Skin of body (tissue), 2 donors: ENCODE data around the gene AGBL4. TPM values are rescaled to one million over a fixed set of nuclear protein-coding genes. Genes with fewer than 3 reads are reported as not detected.

Experiments used
- DNase-seq: peaks from one replicate; lab custom pipeline; 2025; lab: John Stamatoyannopoulos, UW
- total RNA-seq: library from RNA; depleted of rRNA; stranded (reverse); fragments of >200 nt; gene quantifications from one replicate; pipeline ENCODE4 v1.2.3, GENCODE V29; 2014

Gene AGBL4
- total RNA-seq, 1 donor from 2014 or later = 0.30 TPM

DNA sequence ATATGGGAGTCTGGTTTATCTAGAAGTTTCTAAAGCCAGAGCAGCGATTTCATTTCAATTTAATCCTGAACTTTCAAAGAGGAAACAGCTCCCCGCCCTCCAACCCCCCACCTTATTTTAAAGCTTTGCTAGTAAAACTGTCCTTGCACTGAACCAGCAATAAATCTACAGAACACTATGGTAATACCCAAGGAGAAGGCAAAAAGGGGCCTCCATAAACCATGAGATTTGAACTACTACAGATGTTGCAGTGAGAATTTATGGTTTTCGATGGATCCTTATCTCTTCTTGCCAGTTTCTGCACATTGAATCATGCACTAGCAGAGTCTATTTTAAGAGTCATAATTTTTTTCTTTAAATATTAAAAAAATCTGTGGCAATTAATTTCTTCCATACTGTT, 1182.3 kb downstream of the AGBL4 start:
- DNase-seq = peak; percentile 97

- DNase-seq = peak; percentile 86
Measured at GRCh38 chr1:48831120-48831978, 1192.4 kb downstream of the AGBL4 start.

DNA sequence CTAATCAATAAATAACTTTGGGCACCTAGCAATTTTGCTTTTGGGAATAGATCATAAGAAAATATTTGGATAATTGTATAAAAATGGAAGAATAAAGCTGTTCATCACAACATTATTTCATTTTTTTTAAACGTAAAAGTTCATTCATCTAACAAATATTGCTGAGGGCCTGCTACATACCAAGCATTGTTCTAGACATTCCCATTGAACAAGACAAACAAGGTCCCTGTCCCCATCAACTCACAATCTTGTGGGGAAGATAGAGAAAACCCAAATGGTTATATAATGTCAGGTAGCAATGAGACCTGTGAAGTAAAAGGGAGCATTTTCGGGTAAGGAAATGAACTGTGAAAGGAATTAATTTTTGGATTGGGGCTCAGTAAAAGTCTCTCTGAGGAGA, 1193.0 kb downstream of the AGBL4 start:
- no peak for DNase-seq

GRCh38 chr1:48829446-48829845, 1194.3 kb downstream of the AGBL4 start:
- DNase-seq = peak; percentile 35

- no peak for DNase-seq
Measured at GRCh38 chr1:48823168-48823567, 1200.6 kb downstream of the AGBL4 start.

GRCh38 chr1:48820491-48820890, 1203.3 kb downstream of the AGBL4 start:
- no peak for DNase-seq

- peak; percentile 8 for DNase-seq
Measured at GRCh38 chr1:48817505-48818114, 1206.1 kb downstream of the AGBL4 start.

- DNase-seq = peak; percentile 64
Measured at GRCh38 chr1:48810740-48811139, 1213.0 kb downstream of the AGBL4 start.

DNA sequence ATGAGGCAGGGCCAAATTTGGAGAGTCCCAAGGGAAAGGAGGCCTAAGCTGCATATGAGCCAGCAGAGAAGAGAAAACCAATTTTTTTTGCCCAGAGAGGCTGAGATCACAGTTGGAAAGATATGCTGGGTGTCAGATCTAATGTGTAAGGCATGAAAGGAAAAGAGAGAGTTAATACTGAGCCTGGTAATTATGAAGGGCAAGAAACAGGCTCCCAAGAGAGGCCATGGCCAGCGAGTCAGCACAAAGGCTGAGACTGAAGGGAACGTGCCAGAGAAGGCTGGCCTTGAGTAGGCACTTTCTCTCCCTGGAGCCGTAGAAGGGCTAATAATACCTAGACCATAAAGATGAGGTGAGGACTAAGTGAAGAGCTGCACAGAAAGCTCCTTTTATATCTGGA, 1215.3 kb downstream of the AGBL4 start:
- no peak for DNase-seq

DNA sequence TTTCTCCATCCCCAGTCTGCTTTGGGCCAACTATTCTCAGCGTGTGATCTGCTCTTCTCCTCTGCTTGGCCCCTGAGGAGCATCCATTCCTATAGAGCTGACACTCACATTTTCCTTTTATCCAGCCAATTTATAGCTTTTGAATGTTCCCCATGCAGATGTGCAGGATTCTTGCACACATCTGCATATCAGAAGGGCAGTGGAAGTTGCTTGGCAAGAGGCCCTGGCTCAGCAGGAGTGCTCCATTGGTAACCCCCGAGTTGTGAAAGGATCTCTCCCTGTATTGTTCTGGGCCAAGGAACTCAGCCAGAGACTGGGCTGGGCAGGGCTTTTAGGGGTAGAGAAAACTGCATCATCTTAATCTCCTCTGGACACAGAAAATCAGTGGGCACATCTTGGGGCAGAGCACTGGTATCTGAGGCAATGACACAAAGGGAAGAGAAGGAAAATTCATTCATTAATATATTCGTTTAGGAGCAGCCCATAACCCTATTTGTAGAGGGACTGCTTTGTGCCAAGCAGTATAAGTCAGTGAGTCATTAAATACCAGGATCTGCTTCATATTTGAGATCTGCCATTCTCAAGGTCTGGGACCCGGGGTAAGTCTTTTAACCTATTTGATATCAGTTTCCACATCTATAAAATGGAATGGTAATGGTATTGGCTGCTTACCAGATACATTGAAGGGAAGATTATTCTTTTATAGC, 1216.0 kb downstream of the AGBL4 start:
- peak; percentile 94 for DNase-seq

DNA sequence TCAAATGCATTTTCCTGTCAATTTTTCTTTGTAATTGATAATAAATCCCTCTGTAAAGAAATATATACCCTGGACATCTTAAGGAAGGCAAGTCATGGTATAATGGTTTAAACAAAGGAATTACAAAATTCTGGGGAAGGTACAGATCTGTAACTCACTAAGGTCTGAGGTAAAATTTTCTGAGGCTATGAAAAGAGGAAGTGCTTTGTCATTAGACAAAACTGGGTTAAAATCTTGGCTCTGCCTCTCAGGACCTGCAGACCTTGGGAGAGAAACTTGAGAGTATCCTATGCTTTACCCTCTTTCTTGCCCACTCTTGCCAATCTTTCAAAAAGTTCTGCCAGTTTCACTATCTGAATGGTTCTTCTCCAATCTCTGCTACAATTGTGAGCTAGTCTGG, 1220.3 kb downstream of the AGBL4 start:
- no peak for DNase-seq

DNA sequence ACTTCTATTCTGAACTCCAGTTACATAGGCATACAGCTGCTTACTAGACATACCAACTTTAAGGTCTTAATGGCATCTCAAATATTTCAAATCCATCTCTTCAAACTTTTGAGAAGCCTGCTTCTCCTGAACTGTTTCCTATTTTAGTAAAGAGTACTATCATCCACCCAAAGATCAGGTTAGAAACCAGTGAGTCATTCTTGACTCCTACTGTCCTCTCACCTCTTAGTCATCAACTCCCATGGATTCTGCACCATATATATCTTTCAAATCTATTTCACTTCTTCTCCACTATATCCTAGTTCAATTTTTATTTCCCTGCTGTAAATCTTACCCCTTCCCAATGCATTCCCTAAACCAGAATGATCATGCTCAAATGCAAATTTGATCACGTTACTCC, 1228.9 kb downstream of the AGBL4 start:
- no peak for DNase-seq

- DNase-seq = no peak
Measured at GRCh38 chr1:48793863-48794262, 1229.9 kb downstream of the AGBL4 start.

- DNase-seq = peak; percentile 23
Measured at GRCh38 chr1:48792961-48793360, 1230.8 kb downstream of the AGBL4 start.

- DNase-seq = no peak
Measured at GRCh38 chr1:48790397-48790796, 1233.4 kb downstream of the AGBL4 start.

DNA sequence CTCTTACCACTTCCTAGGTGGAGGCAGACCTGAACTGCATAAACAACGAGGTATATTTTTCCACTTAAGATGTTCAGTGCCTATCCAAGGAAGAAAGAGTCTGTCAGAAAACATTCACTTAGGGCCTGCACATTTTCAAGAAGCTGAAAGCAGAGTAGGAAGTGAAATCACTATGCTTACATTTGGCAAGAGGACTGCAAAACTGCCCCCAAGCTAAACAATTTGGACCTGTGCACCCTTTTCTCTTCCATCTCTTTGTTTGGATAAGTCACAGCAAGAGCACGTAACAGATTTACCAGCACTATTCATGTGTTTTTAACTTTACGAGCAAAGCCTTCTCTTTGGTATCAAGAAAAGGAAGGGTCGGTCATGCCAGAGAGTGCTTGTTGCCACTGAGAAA, 1233.9 kb downstream of the AGBL4 start:
- DNase-seq = peak; percentile 7

DNA sequence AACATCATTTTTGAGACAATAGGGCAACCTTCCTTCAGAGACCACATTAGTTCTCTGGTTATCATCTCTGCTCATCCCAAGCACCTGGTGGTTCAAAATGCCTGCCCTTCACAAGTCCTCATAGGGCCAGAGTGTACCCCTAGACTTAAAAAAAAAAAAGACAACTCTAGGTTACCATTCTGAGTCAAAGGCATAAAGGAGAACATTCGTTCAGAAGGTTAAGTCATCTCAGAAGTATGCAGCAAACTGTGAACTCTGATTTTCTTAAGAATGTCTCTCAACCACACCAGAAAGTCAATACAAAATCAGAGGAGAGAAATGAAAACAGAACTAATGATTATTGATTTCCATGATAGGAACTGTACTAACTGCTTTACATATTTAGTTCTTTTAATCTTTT, 1237.9 kb downstream of the AGBL4 start:
- DNase-seq = no peak

DNA sequence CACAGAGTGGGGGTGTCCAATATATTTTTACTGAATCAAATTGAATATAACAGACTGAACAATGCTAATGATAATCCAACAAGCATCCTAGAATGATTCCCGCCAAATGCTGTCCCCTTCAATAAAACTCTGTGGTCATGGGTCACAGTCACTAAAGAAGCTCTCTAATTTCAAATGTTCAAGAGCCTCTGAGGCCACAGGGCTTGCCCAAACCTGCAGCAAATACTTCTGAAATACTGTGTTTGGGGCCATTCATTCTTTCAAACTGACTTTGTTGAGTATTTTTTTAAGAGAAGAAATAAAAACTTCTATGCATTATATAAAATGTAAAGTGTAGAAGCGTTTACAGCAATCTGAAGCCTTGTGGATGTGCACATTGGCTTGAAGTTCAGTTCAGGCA, 1239.5 kb downstream of the AGBL4 start:
- DNase-seq = no peak

- DNase-seq = no peak
Measured at GRCh38 chr1:48777219-48777895, 1246.4 kb downstream of the AGBL4 start.

DNA sequence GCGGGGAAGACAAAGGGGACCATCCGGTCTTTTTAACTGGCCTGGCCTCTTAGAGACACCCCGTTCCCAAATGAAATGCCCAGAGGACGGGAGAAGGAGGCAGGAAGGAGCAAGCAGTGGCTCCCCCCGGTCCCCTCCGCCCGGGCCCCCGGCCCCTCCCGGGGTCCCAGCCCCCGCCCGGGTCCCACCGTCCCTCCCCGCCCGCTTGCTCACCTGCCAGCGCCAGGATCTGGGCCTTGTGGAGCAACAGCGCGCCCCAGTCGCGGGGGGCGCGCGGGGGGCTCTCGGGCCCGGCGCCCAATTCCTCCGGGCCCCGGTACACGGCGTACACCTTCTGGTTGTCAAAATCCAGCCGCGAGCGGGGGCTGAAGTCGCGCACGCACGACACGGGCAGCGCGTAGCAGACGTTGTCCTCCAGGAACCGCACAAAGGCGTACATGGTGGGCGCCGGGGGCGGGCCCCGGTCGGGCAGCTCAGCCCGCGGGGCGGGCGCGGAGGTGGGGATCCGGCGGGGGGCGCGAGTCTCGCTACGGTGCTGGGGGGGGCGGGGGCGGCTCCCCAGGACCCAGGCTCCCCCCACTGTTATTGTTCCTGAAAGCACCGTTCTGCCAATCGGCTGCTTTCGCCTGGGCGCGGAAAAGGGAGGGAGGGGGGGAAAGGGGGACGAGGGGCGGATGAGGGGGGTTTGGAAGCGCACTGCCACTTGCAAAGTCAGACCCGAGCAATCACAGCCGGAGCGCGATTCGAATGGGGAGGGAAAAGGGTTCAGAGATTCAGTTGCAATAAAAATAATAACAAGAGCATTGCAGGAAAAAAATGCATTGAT, 1247.1 kb downstream of the AGBL4 start, which contains the start of gene BEND5:
TSS of gene BEND5 (minus strand) at position 499 of the 826 bp plus-strand sequence. CDS start at position 439, 60 bp downstream.
- DNase-seq = peak; percentile 92
